ENCODE measurements around the gene CDK17.
"Not testable (repeated sequence)": the region's sequence is repeated elsewhere in the genome, so short reads cannot be mapped to it uniquely, and the experiment has no call there.

CDK17 gene

GRCh38 chr12:96359328-96359727 is 40.9 kb downstream of the CDK17 start:
- no peak for DNase-seq (ENCODE audit: low read depth in 2 of 3, low spot score in 1 of 3)

- DNase-seq (ENCODE audit: low read depth in 2 of 3, low spot score in 1 of 3), result no peak
These were observed 43.4 kb downstream of the CDK17 start for GRCh38 chr12:96356831-96357230.

- DNase-seq (ENCODE audit: low read depth in 2 of 3, low spot score in 1 of 3), result no peak
These were observed 45.2 kb downstream of the CDK17 start for GRCh38 chr12:96354844-96355534.

- no peak for DNase-seq (ENCODE audit: low read depth in 2 of 3, low spot score in 1 of 3)
These were observed 45.9 kb downstream of the CDK17 start for GRCh38 chr12:96354326-96354725.

- no peak for DNase-seq (ENCODE audit: low read depth in 2 of 3, low spot score in 1 of 3)
These were observed 47.9 kb downstream of the CDK17 start for GRCh38 chr12:96352161-96352835.

GRCh38 chr12:96350982-96351381 is 49.3 kb downstream of the CDK17 start:
- no peak for DNase-seq (ENCODE audit: low read depth in 2 of 3, low spot score in 1 of 3)

- DNase-seq (ENCODE audit: low read depth in 2 of 3, low spot score in 1 of 3), result no peak
These were observed 53.0 kb downstream of the CDK17 start for GRCh38 chr12:96347130-96347699.

- DNase-seq (ENCODE audit: low read depth in 2 of 3, low spot score in 1 of 3), result not testable (repeated sequence)
These were observed 53.5 kb downstream of the CDK17 start for GRCh38 chr12:96346716-96347115.

- DNase-seq (ENCODE audit: low read depth in 2 of 3, low spot score in 1 of 3), result no peak
These were observed 56.0 kb downstream of the CDK17 start for GRCh38 chr12:96344124-96344695.

- no peak for DNase-seq (ENCODE audit: low read depth in 2 of 3, low spot score in 1 of 3)
These were observed 56.8 kb downstream of the CDK17 start for GRCh38 chr12:96343347-96343954.

- not testable (repeated sequence) for DNase-seq (ENCODE audit: low read depth in 2 of 3, low spot score in 1 of 3)
These were observed 60.6 kb downstream of the CDK17 start for GRCh38 chr12:96339666-96340065.

- DNase-seq (ENCODE audit: low read depth in 2 of 3, low spot score in 1 of 3), result no peak
These were observed 61.3 kb downstream of the CDK17 start for GRCh38 chr12:96338852-96339471.

- no peak for DNase-seq (ENCODE audit: low read depth in 2 of 3, low spot score in 1 of 3)
These were observed 62.3 kb downstream of the CDK17 start for GRCh38 chr12:96337953-96338352.

- no peak for DNase-seq (ENCODE audit: low read depth in 2 of 3, low spot score in 1 of 3)
These were observed 63.8 kb downstream of the CDK17 start for GRCh38 chr12:96336489-96336888.

- no peak for DNase-seq (ENCODE audit: low read depth in 2 of 3, low spot score in 1 of 3)
These were observed 65.0 kb downstream of the CDK17 start for GRCh38 chr12:96335270-96335669.

- no peak for DNase-seq (ENCODE audit: low read depth in 2 of 3, low spot score in 1 of 3)
These were observed 65.7 kb downstream of the CDK17 start for GRCh38 chr12:96334502-96334901.

GRCh38 chr12:96329545-96329944 is 70.7 kb downstream of the CDK17 start:
- no peak for DNase-seq (ENCODE audit: low read depth in 2 of 3, low spot score in 1 of 3)

GRCh38 chr12:96329018-96329417 is 71.2 kb downstream of the CDK17 start:
- DNase-seq (ENCODE audit: low read depth in 2 of 3, low spot score in 1 of 3), result no peak

- DNase-seq (ENCODE audit: low read depth in 2 of 3, low spot score in 1 of 3), result no peak
These were observed 72.3 kb downstream of the CDK17 start for GRCh38 chr12:96327889-96328288.

- DNase-seq (ENCODE audit: low read depth in 2 of 3, low spot score in 1 of 3), result no peak
These were observed 72.9 kb downstream of the CDK17 start for GRCh38 chr12:96327346-96327745.

- DNase-seq (ENCODE audit: low read depth in 2 of 3, low spot score in 1 of 3), result no peak
These were observed 73.5 kb downstream of the CDK17 start for GRCh38 chr12:96326628-96327227.

All from stimulated activated CD4-positive, alpha-beta T cell treated with anti-CD3 and anti-CD28 coated beads, Interleukin-12 subunit alpha, Interleukin-12 subunit beta, amount 100 ng/mL, for 48 hours (primary cell).